Smooth muscle cell (in vitro differentiated cells): ENCODE data around the gene STK16. TPM values are rescaled to one million over a fixed set of nuclear protein-coding genes. Genes with fewer than 3 reads are reported as not detected.

ENCODE experiments used
- DNase-seq: peaks from one replicate; lab custom pipeline; 2025; ENCODE audit not compliant: unreplicated experiment; lab: John Stamatoyannopoulos, UW
- H2AFZ ChIP-seq: fragments of 200-600 bp; sonication (generic); 2 replicates; pipeline ENCODE4 v1.6.0; 2016; ENCODE audit warnings: antibody characterized with exemption, low read depth, mild to moderate bottlenecking
- H3F3A ChIP-seq: fragments of 200-600 bp; sonication (generic); 2 replicates; pipeline ENCODE4 v1.6.0; 2017; ENCODE audit warnings: antibody characterized with exemption, low read depth
- H3K27ac ChIP-seq: fragments of 200-600 bp; sonication (generic); 2 replicates; pipeline ENCODE4 v1.5.1; 2016; ENCODE audit warnings: low read depth, mild to moderate bottlenecking
- H3K27me3 ChIP-seq: fragments of 200-600 bp; sonication (generic); 2 replicates; pipeline ENCODE4 v1.6.1; 2016; ENCODE audit warnings: low read depth, mild to moderate bottlenecking
- H3K36me3 ChIP-seq: fragments of 200-600 bp; sonication (generic); 2 replicates; pipeline ENCODE4 v1.5.1; 2016; ENCODE audit warnings: low read depth
- H3K4me1 ChIP-seq: fragments of 200-600 bp; sonication (generic); 2 replicates; pipeline ENCODE4 v1.5.1; 2016; ENCODE audit warnings: low read depth
- H3K4me2 ChIP-seq: fragments of 200-600 bp; sonication (generic); 2 replicates; pipeline ENCODE4 v1.6.0; 2016; ENCODE audit warnings: mild to moderate bottlenecking
- H3K4me3 ChIP-seq: fragments of 200-600 bp; sonication (generic); 2 replicates; pipeline ENCODE4 v1.5.1; 2016; ENCODE audit warnings: mild to moderate bottlenecking
- H3K79me2 ChIP-seq: fragments of 200-600 bp; sonication (generic); 2 replicates; pipeline ENCODE4 v1.6.0; 2016; ENCODE audit warnings: low read depth, mild to moderate bottlenecking
- H3K9ac ChIP-seq: fragments of 200-600 bp; sonication (generic); 2 replicates; pipeline ENCODE4 v1.6.0; 2016; ENCODE audit warnings: low read depth
- H3K9me3 ChIP-seq: fragments of 200-600 bp; sonication (generic); replicated peaks from 2 replicates; pipeline ENCODE4 v1.5.1; 2016; ENCODE audit warnings: low read depth
- H4K20me1 ChIP-seq: fragments of 200-600 bp; sonication (generic); 2 replicates; pipeline ENCODE4 v1.6.0; 2016; ENCODE audit warnings: low read depth
- WGBS: methylation state at CpG from one replicate; pipeline ENCODE4 v1.1.7; 2016; ENCODE audit warnings: low lambda C conversion rate; 5-methylcytosine and 5-hydroxymethylcytosine counted together
- polyA plus RNA-seq: library from polyadenylated mRNA; unstranded; fragments of >200 nt; fragmentation: Nextera tagmentation; extraction: Ambion mirVana; gene quantifications from 2 replicates; pipeline ENCODE4 v1.2.1, GENCODE V29; 2016
- total RNA-seq: library from RNA; depleted of rRNA; stranded (reverse); fragments of >200 nt; gene quantifications from 2 replicates; pipeline ENCODE4 v1.2.3, GENCODE V29; 2014
- TF ChIP-seq, protein P1 (sequence below): fragments of 200-600 bp; sonication (generic); IDR thresholded peaks from 2 replicates; pipeline ENCODE4 v1.5.1; 2017; ENCODE audit warnings: borderline replicate concordance, mild to moderate bottlenecking, antibody characterized with exemption; ENCODE audit not compliant: insufficient read depth, poor library complexity, severe bottlenecking

The STK16 gene
- total and polyA plus RNA-seq, 2 experiments from 2014 or later: 8.8 to 15.2 TPM

DNA sequence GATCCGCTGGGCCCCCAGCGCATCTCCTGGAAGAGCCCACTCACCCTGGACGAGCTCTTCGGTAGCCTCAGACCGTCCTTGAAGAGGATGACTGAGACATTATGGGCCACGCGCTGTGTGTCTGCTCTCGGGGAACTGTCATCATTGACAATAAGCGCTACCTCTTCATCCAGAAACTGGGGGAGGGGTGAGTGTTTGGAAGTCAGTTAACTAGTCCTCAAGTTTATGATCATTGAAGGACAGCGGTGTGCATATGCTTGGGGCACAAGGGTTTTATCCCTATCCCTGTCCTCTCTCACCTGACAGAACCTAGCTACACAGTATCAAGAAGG is 586 bp downstream of the STK16 start:
- Histone ChIP-seq H3K27ac (peak overlapping the region; percentile 87), H2AFZ (no peak overlapping the region)
- DNase-seq: no peak

GRCh38 chr2:219246559-219246958 is 1.3 kb downstream of the STK16 start:
- DNase-seq: no peak
- no peak overlapping the region for H3K27ac ChIP-seq
- H3K27me3 ChIP-seq: peaks cover under 1% of the 10 kb centered on the region
- no peaks in the 10 kb centered on the region for H4K20me1 ChIP-seq
- no peak overlapping the region for H2AFZ ChIP-seq
- WGBS: 99% methylated on average over 10 of the region's 10 CpGs
- H3K79me2 ChIP-seq: peaks cover 13% of the 10 kb centered on the region
- H3K36me3 ChIP-seq: no peaks in the 10 kb centered on the region
- peaks cover 12% of the 10 kb centered on the region for H3K4me1 ChIP-seq
- H3K4me3 ChIP-seq: no peak overlapping the region
- no peak overlapping the region for H3K9ac ChIP-seq
- TF ChIP-seq, protein P1, sequence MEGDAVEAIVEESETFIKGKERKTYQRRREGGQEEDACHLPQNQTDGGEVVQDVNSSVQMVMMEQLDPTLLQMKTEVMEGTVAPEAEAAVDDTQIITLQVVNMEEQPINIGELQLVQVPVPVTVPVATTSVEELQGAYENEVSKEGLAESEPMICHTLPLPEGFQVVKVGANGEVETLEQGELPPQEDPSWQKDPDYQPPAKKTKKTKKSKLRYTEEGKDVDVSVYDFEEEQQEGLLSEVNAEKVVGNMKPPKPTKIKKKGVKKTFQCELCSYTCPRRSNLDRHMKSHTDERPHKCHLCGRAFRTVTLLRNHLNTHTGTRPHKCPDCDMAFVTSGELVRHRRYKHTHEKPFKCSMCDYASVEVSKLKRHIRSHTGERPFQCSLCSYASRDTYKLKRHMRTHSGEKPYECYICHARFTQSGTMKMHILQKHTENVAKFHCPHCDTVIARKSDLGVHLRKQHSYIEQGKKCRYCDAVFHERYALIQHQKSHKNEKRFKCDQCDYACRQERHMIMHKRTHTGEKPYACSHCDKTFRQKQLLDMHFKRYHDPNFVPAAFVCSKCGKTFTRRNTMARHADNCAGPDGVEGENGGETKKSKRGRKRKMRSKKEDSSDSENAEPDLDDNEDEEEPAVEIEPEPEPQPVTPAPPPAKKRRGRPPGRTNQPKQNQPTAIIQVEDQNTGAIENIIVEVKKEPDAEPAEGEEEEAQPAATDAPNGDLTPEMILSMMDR: no peak
- peaks cover 12% of the 10 kb centered on the region for H3F3A ChIP-seq
- H3K9me3 ChIP-seq: no peaks in the 10 kb centered on the region
- peak overlapping the region; percentile 99 for H3K4me2 ChIP-seq

More for the DNA sequence above, 586 bp downstream of the STK16 start:
- H3K79me2 ChIP-seq: peaks cover 13% of the 10 kb centered on the region
- H3K4me2 ChIP-seq: peak overlapping the region; percentile 99
- no peaks in the 10 kb centered on the region for H3K27me3 ChIP-seq
- H3K4me3 ChIP-seq: peak overlapping the region; percentile 86
- H3K4me1 ChIP-seq: peaks cover 12% of the 10 kb centered on the region
- WGBS: 35% methylated on average over 10 of the region's 10 CpGs
- no peaks in the 10 kb centered on the region for H4K20me1 ChIP-seq
- peak overlapping the region; percentile 96 for H3K9ac ChIP-seq
- H3K9me3 ChIP-seq: no peaks in the 10 kb centered on the region
- H3F3A ChIP-seq: peaks cover 12% of the 10 kb centered on the region
- no peaks in the 10 kb centered on the region for H3K36me3 ChIP-seq
- TF ChIP-seq, protein P1: no peak

DNA sequence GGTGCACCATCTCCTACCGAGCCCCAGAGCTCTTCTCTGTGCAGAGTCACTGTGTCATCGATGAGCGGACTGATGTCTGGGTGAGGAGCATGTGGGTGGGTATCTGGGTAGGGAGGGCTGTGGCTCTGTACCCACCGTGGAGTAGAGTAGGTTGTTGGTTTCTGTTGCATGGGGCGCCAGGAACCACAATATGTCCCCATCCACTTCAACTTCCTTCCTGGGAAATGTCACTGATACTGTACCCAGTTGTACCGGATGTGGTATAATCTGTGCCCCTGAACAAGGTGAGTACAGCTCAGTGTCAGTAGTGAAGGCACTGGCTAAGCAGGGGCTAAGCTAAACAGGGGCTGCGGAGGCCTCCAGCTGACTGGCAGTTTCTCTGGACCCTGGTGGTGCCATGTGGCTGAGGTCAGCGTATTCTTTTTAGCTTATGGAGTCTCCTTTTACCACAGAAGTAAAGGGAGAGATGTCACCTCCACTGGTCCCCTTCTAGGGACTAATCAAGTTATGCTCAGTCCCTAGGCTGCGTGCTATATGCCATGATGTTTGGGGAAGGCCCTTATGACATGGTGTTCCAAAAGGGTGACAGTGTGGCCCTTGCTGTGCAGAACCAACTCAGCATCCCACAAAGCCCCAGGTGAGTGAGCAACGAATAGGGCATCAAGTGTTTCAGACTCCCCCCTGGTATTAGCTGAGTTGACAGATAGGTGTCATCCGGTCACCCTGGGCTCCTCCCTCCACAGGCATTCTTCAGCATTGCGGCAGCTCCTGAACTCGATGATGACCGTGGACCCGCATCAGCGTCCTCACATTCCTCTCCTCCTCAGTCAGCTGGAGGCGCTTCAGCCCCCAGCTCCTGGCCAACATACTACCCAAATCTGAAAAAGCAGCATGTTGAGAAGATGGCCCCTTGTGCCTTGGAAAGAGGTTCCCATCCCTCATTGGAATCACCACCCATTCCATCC is 2.7 kb downstream of the STK16 start:
- no peak overlapping the region for H2AFZ ChIP-seq
- peaks cover 12% of the 10 kb centered on the region for H3F3A ChIP-seq
- peaks cover 14% of the 10 kb centered on the region for H3K27me3 ChIP-seq
- H3K27ac ChIP-seq: peak overlapping the region; percentile 89
- no peak overlapping the region for H3K4me3 ChIP-seq
- H3K9ac ChIP-seq: no peak overlapping the region
- no peak for DNase-seq
- no peaks in the 10 kb centered on the region for H3K36me3 ChIP-seq
- no peaks in the 10 kb centered on the region for H3K9me3 ChIP-seq
- H3K4me2 ChIP-seq: no peak overlapping the region
- H4K20me1 ChIP-seq: no peaks in the 10 kb centered on the region
- peaks cover 13% of the 10 kb centered on the region for H3K79me2 ChIP-seq
- 95% methylated on average over 17 of the region's 17 CpGs for WGBS
- TF ChIP-seq, protein P1: no peak
- peaks cover 13% of the 10 kb centered on the region for H3K4me1 ChIP-seq
